ENCODE results near the gene PRND. TPM values are rescaled to one million over a fixed set of nuclear protein-coding genes. Genes with fewer than 3 reads are reported as not detected.

Gene PRND
- total and polyA plus RNA-seq, 10 of the 15 experiments (the other 5 are each of a cell fraction or from before 2014, with no cell fraction given) = not detected

DNA sequence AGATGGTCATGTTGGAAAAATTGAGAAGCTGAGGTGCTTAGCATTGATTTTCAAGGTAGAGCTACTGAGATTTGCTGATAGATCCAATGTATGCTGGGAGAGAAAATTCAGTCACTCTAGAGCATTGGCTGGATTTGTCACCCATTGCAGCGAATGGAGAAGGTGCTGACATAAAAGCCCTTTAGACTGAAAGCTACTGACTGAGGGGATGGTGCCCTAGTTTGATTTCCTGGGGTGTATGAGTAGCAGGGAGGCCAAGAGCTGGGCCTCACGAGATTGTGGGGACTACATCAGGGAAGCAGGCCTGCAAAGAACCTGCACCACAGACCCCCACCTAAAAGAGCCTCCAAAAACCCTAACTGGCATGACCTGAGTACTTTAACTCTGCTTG is 23.9 kb upstream of the PRND start:
- no peaks in the 10 kb centered on the region for H3K9me3 ChIP-seq (replicated peaks; ENCODE audit: control insufficient read depth, insufficient read depth, low read length)
- in situ Hi-C loops (cut with MboI) = no loop called here
- ChIA-PET SMC1A (ENCODE audit: uncharacterized antibody, unreplicated experiment) (interaction anchor here (1.0 kb wide), 1 partner anchor 93 kb away, joined by 3 read pairs; no protein-coding TSS in a partner anchor), POLR2A (interaction anchor here (0.6 to 0.8 kb wide), 2 partner anchors 13 to 14 kb away, joined by 3 read pairs; no protein-coding TSS in a partner anchor), RAD21 (ENCODE audit: unreplicated experiment) (interaction anchor here (1.2 kb wide), 1 partner anchor 22 kb away, joined by 3 read pairs; no protein-coding TSS in a partner anchor), CTCF (interaction anchor here (1.1 to 1.5 kb wide), 2 partner anchors 22 to 90 kb away, joined by 4 to 6 read pairs; no protein-coding TSS in a partner anchor)
- 0 out of 4 replicates have a peak, but pooled peaks cover 0 to 3% of the 10 kb centered on the region in 2 experiments for H3K36me3 ChIP-seq (ENCODE audit: control insufficient read depth in 2 of 2, insufficient read depth in 2 of 2, low read length in 1 of 2)
- intact Hi-C loops (cut with micrococcal nuclease; ENCODE audit: unreplicated experiment) = no loop called here
- no peaks in the 10 kb centered on the region for H3K79me2 ChIP-seq (ENCODE audit: control insufficient read depth, insufficient read depth, low read length)
- FAIRE-seq (no peak), ATAC-seq (no peak), DNase-seq (ENCODE audit: low read depth, low spot score) (no peak)
- H3K27ac ChIP-seq (ENCODE audit: control insufficient read depth, insufficient read depth) = no peak overlapping the region
- BruUV-seq (replicated peaks) = no TSS peak
- H3K9ac ChIP-seq (ENCODE audit: control insufficient read depth, insufficient read depth, low read length) = no peak overlapping the region
- WGBS (ENCODE audit: insufficient coverage, insufficient replicate concordance, low lambda C conversion rate, missing lambda C conversion rate) = 27% methylated on average over 2 of the region's 2 CpGs
- H3K4me3 ChIP-seq = no peak overlapping the region
- H4K20me1 ChIP-seq (ENCODE audit: control insufficient read depth, insufficient read depth) = no peaks in the 10 kb centered on the region
- H3K27me3 ChIP-seq (replicated peaks in 1 of 2; ENCODE audit: control insufficient read depth in 2 of 2, insufficient read depth in 2 of 2, low read length in 1 of 2) = no peaks in the 10 kb centered on the region
- H3K4me1 ChIP-seq (ENCODE audit: control insufficient read depth, insufficient read depth, low read length) = no peaks in the 10 kb centered on the region
- no peak overlapping the region for H2AFZ ChIP-seq (ENCODE audit: control insufficient read depth, low read depth, low read length)
- H3K4me2 ChIP-seq (ENCODE audit: control insufficient read depth, insufficient read depth) = no peak overlapping the region
- no peak for TF ChIP-seq ESRRA (IDR thresholded peaks at IDR 0.05; ENCODE audit: low read length)
- TF ChIP-seq, protein P1, sequence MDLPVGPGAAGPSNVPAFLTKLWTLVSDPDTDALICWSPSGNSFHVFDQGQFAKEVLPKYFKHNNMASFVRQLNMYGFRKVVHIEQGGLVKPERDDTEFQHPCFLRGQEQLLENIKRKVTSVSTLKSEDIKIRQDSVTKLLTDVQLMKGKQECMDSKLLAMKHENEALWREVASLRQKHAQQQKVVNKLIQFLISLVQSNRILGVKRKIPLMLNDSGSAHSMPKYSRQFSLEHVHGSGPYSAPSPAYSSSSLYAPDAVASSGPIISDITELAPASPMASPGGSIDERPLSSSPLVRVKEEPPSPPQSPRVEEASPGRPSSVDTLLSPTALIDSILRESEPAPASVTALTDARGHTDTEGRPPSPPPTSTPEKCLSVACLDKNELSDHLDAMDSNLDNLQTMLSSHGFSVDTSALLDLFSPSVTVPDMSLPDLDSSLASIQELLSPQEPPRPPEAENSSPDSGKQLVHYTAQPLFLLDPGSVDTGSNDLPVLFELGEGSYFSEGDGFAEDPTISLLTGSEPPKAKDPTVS (IDR thresholded peaks at IDR 0.05; ENCODE audit: low read depth, low read length) = no peak
- no peak for TF ChIP-seq KDM1A (IDR thresholded peaks at IDR 0.05; ENCODE audit: borderline replicate concordance)
- no peak for TF ChIP-seq ZNF274 (IDR thresholded peaks at IDR 0.05; ENCODE audit: insufficient read depth, insufficient read length)
- TF ChIP-seq, protein P2, sequence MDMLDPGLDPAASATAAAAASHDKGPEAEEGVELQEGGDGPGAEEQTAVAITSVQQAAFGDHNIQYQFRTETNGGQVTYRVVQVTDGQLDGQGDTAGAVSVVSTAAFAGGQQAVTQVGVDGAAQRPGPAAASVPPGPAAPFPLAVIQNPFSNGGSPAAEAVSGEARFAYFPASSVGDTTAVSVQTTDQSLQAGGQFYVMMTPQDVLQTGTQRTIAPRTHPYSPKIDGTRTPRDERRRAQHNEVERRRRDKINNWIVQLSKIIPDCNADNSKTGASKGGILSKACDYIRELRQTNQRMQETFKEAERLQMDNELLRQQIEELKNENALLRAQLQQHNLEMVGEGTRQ (IDR thresholded peaks at IDR 0.05; ENCODE audit: borderline replicate concordance, low read depth, low read length) = no peak
- no peak for TF ChIP-seq NFIC (IDR thresholded peaks at IDR 0.05; ENCODE audit: low read depth, low read length)
- TF ChIP-seq JUND (IDR thresholded peaks at IDR 0.05; ENCODE audit: low read depth, low read length) = no peak
- TF ChIP-seq, protein P3, sequence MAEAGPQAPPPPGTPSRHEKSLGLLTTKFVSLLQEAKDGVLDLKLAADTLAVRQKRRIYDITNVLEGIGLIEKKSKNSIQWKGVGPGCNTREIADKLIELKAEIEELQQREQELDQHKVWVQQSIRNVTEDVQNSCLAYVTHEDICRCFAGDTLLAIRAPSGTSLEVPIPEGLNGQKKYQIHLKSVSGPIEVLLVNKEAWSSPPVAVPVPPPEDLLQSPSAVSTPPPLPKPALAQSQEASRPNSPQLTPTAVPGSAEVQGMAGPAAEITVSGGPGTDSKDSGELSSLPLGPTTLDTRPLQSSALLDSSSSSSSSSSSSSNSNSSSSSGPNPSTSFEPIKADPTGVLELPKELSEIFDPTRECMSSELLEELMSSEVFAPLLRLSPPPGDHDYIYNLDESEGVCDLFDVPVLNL (IDR thresholded peaks at IDR 0.05; ENCODE audit: low read depth, low read length) = no peak
- TF ChIP-seq SREBF2 (IDR thresholded peaks at IDR 0.05; ENCODE audit: low read length) = no peak
- TF ChIP-seq, protein P4, sequence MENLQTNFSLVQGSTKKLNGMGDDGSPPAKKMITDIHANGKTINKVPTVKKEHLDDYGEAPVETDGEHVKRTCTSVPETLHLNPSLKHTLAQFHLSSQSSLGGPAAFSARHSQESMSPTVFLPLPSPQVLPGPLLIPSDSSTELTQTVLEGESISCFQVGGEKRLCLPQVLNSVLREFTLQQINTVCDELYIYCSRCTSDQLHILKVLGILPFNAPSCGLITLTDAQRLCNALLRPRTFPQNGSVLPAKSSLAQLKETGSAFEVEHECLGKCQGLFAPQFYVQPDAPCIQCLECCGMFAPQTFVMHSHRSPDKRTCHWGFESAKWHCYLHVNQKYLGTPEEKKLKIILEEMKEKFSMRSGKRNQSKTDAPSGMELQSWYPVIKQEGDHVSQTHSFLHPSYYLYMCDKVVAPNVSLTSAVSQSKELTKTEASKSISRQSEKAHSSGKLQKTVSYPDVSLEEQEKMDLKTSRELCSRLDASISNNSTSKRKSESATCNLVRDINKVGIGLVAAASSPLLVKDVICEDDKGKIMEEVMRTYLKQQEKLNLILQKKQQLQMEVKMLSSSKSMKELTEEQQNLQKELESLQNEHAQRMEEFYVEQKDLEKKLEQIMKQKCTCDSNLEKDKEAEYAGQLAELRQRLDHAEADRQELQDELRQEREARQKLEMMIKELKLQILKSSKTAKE (IDR thresholded peaks at IDR 0.05; ENCODE audit: low read depth, poor library complexity, severe bottlenecking) = no peak
- no peak for TF ChIP-seq TCF3 (IDR thresholded peaks at IDR 0.05; ENCODE audit: borderline replicate concordance, insufficient read depth, low read depth, low read length)
- TF ChIP-seq NFXL1 (IDR thresholded peaks at IDR 0.05; ENCODE audit: borderline replicate concordance) = no peak
- TF ChIP-seq, protein P5, sequence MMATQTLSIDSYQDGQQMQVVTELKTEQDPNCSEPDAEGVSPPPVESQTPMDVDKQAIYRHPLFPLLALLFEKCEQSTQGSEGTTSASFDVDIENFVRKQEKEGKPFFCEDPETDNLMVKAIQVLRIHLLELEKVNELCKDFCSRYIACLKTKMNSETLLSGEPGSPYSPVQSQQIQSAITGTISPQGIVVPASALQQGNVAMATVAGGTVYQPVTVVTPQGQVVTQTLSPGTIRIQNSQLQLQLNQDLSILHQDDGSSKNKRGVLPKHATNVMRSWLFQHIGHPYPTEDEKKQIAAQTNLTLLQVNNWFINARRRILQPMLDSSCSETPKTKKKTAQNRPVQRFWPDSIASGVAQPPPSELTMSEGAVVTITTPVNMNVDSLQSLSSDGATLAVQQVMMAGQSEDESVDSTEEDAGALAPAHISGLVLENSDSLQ (IDR thresholded peaks at IDR 0.05) = no peak
- no peak for TF ChIP-seq BCL11A (IDR thresholded peaks at IDR 0.05; ENCODE audit: low read depth, low read length)
- TF ChIP-seq, protein P6, sequence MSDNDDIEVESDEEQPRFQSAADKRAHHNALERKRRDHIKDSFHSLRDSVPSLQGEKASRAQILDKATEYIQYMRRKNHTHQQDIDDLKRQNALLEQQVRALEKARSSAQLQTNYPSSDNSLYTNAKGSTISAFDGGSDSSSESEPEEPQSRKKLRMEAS (IDR thresholded peaks at IDR 0.05; ENCODE audit: low read depth, low read length) = no peak
- TF ChIP-seq ZNF622 (IDR thresholded peaks at IDR 0.05) = no peak
- TF ChIP-seq, protein P7, sequence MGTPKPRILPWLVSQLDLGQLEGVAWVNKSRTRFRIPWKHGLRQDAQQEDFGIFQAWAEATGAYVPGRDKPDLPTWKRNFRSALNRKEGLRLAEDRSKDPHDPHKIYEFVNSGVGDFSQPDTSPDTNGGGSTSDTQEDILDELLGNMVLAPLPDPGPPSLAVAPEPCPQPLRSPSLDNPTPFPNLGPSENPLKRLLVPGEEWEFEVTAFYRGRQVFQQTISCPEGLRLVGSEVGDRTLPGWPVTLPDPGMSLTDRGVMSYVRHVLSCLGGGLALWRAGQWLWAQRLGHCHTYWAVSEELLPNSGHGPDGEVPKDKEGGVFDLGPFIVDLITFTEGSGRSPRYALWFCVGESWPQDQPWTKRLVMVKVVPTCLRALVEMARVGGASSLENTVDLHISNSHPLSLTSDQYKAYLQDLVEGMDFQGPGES (IDR thresholded peaks at IDR 0.05) = no peak
